Activated CD4-positive, alpha-beta memory T cell treated with anti-CD3 and anti-CD28 coated beads for 36 hours (primary cell): ENCODE results near the gene ARHGAP32. TPM values are rescaled to one million over a fixed set of nuclear protein-coding genes. Genes with fewer than 3 reads are reported as not detected.

Experiments
- CTCF ChIA-PET: fragments of 350-600 bp; sonication (Branson Sonifier 250); formaldehyde crosslinking; loops from one replicate; lab custom pipeline; 2021; ENCODE audit warnings: antibody characterized with exemption, inconsistent platforms; lab: Charles Lee
- POLR2A ChIA-PET: fragments of 350-600 bp; sonication (Branson Sonifier 250); formaldehyde crosslinking; loops from one replicate; lab custom pipeline; 2021; ENCODE audit warnings: antibody characterized with exemption; lab: Charles Lee
- DNase-seq: peaks from one replicate; pipeline ENCODE4 v3.0.0-alpha.2; 2020
- H3K27ac Mint-ChIP-seq: one replicate; pipeline ENCODE4 v1.8.0; 2021; ENCODE audit warnings: mixed read lengths
- H3K27me3 Mint-ChIP-seq: one replicate; pipeline ENCODE4 v1.8.0; 2021; ENCODE audit warnings: mixed read lengths
- H3K36me3 Mint-ChIP-seq: one replicate; pipeline ENCODE4 v1.8.0; 2021; ENCODE audit warnings: mixed read lengths
- H3K4me1 Mint-ChIP-seq: one replicate; pipeline ENCODE4 v1.8.0; 2021; ENCODE audit warnings: low read depth, mixed read lengths
- H3K4me3 Mint-ChIP-seq: one replicate; pipeline ENCODE4 v1.8.0; 2021; ENCODE audit warnings: mild to moderate bottlenecking, mixed read lengths
- H3K9me3 Mint-ChIP-seq: one replicate; pipeline ENCODE4 v1.8.0; 2021; ENCODE audit warnings: mixed read lengths
- intact Hi-C: fragments of 100-400 bp; cut with micrococcal nuclease; formaldehyde crosslinking; loops from one replicate; pipeline ENCODE4 v1.15.1; 2023
- total RNA-seq, 2 experiments: library from RNA; stranded (reverse); gene quantifications; one replicate each; pipeline ENCODE4 v1.2.3, GENCODE V29; 2021

Gene ARHGAP32
- total RNA-seq, 2 experiments from 2014 or later, result 3.7 to 4.3 TPM

DNA sequence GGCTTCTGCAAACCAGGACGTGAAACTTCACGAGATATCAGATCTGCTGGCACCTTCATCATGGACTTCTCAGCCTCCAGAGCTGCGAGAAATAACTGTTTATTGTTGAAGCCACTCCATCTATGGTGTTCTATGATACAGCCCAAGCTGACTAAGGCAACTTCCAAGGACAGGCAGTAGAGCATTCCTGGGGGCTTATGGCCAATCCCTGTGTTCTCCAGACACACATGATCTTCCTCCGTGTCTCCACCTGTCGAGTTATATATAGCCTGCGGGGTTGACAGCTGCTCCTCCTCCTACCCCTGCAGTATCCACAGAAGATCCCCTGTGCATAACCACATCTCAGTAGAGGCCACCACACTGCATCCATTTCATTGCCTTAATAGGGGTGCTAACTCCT lies 260.5 kb downstream of the ARHGAP32 start:
- no peak for DNase-seq
- no peak overlapping the region for H3K4me3 Mint-ChIP-seq
- H3K9me3 Mint-ChIP-seq, result no peaks in the 10 kb centered on the region
- intact Hi-C loops, result no loop called here
- CTCF ChIA-PET, result no interaction called here
- no peaks in the 10 kb centered on the region for H3K27me3 Mint-ChIP-seq
- H3K27ac Mint-ChIP-seq, result no peak overlapping the region
- H3K36me3 Mint-ChIP-seq, result no peaks in the 10 kb centered on the region
- POLR2A ChIA-PET, result no interaction called here
- H3K4me1 Mint-ChIP-seq, result peaks cover 10% of the 10 kb centered on the region

- POLR2A ChIA-PET, result no interaction called here
- DNase-seq, result no peak
- no peak overlapping the region for H3K4me3 Mint-ChIP-seq
- no peaks in the 10 kb centered on the region for H3K27me3 Mint-ChIP-seq
- peaks cover 10% of the 10 kb centered on the region for H3K4me1 Mint-ChIP-seq
- intact Hi-C loops, result no loop called here
- CTCF ChIA-PET, result no interaction called here
- H3K27ac Mint-ChIP-seq, result no peak overlapping the region
- H3K9me3 Mint-ChIP-seq, result no peaks in the 10 kb centered on the region
- no peaks in the 10 kb centered on the region for H3K36me3 Mint-ChIP-seq
Measured at GRCh38 chr11:128931066-128931465, 261.1 kb downstream of the ARHGAP32 start.

DNA sequence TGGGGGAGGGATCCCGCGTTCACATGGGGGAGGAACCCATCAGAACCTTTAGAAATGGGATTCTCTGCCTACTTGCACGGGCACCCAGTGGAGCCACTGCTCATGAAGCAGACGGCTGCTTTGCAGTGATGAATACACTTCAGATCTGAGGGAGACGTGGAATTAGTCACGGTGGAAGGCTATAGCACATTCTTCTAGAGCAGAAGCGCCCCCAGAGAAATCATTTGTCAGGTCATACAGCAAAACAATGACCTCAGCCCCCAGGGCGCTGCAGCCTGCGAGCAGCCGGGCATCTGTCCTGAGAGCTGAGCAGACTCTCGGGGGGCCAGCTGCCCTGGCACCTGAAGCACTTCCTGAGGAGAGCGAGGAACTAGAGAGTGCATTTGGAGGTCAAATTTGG lies 262.1 kb downstream of the ARHGAP32 start:
- H3K36me3 Mint-ChIP-seq, result no peaks in the 10 kb centered on the region
- POLR2A ChIA-PET, result no interaction called here
- H3K9me3 Mint-ChIP-seq, result no peaks in the 10 kb centered on the region
- peaks cover 10% of the 10 kb centered on the region for H3K4me1 Mint-ChIP-seq
- H3K4me3 Mint-ChIP-seq, result no peak overlapping the region
- H3K27ac Mint-ChIP-seq, result no peak overlapping the region
- intact Hi-C loops, result no loop called here
- CTCF ChIA-PET, result no interaction called here
- no peak for DNase-seq
- no peaks in the 10 kb centered on the region for H3K27me3 Mint-ChIP-seq

GRCh38 chr11:128929468-128929867 lies 262.7 kb downstream of the ARHGAP32 start:
- CTCF ChIA-PET, result interaction anchor here (1.8 kb wide), 1 partner anchor 23 kb away, joined by 6 read pairs; no protein-coding TSS in a partner anchor
- intact Hi-C loops, result no loop called here
- no peak overlapping the region for H3K4me3 Mint-ChIP-seq

GRCh38 chr11:128928400-128928799 lies 263.7 kb downstream of the ARHGAP32 start:
- Mint-ChIP-seq H3K9me3 (no peaks in the 10 kb centered on the region), H3K27me3 (no peaks in the 10 kb centered on the region), H3K27ac (no peak overlapping the region), H3K36me3 (no peaks in the 10 kb centered on the region), H3K4me3 (no peak overlapping the region), H3K4me1 (peaks cover 10% of the 10 kb centered on the region)
- DNase-seq, result peak; percentile 27
- POLR2A ChIA-PET, result no interaction called here
- intact Hi-C loops, result no loop called here
- CTCF ChIA-PET, result interaction anchor here (0.6 to 2.8 kb wide), 5 partner anchors 10 to 394 kb away, joined by 3 to 10 read pairs (median 6); no protein-coding TSS in a partner anchor

More at GRCh38 chr11:128929468-128929867, 262.7 kb downstream of the ARHGAP32 start:
- Mint-ChIP-seq H3K27ac (no peak overlapping the region), H3K27me3 (no peaks in the 10 kb centered on the region), H3K36me3 (no peaks in the 10 kb centered on the region), H3K9me3 (no peaks in the 10 kb centered on the region), H3K4me1 (peaks cover 10% of the 10 kb centered on the region)
- POLR2A ChIA-PET, result no interaction called here
- peak; percentile 30 for DNase-seq

DNA sequence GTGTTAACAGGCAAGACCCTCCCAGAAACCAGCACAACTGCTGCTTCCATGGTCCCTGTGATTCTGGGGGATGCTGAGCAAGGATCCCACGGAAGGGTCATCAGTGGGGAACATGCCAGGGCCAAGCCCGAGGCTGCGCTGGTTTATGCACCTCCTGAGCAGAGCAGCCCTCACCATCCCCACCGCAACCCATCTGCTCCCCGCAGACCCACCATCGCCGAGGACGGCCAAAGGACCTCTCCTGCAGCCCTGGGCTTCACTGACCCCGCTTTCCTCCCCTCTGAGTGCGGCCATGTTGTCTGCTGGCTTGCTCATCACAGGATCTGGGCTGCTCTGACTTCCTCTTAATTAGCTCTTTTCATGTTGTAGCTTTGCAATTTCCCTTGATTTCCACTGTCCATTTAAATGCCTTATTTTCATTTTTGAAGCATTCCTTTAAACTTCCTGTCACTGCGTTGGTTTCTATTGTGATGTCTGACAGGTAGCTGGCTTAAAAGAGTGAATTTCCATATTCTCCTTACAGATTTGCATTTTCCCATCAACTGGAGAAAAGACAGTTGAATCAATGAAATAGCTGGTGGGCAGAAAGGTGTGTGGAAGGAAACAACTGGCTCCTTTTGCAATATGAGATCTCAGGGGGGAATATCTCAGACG lies 264.3 kb downstream of the ARHGAP32 start:
- DNase-seq, result no peak
- H3K4me3 Mint-ChIP-seq, result no peak overlapping the region
- intact Hi-C loops, result no loop called here
- H3K9me3 Mint-ChIP-seq, result no peaks in the 10 kb centered on the region
- POLR2A ChIA-PET, result no interaction called here
- peaks cover 10% of the 10 kb centered on the region for H3K4me1 Mint-ChIP-seq
- no peaks in the 10 kb centered on the region for H3K27me3 Mint-ChIP-seq
- H3K27ac Mint-ChIP-seq, result no peak overlapping the region
- H3K36me3 Mint-ChIP-seq, result no peaks in the 10 kb centered on the region
- CTCF ChIA-PET, result interaction anchor here (0.6 to 2.8 kb wide), 5 partner anchors 9 to 394 kb away, joined by 3 to 10 read pairs (median 6); no protein-coding TSS in a partner anchor

- DNase-seq, result no peak
- intact Hi-C loops, result no loop called here
- H3K27ac Mint-ChIP-seq, result no peak overlapping the region
- H3K4me1 Mint-ChIP-seq, result peaks cover 10% of the 10 kb centered on the region
- no peaks in the 10 kb centered on the region for H3K9me3 Mint-ChIP-seq
- POLR2A ChIA-PET, result no interaction called here
- CTCF ChIA-PET, result interaction anchor here (2.8 kb wide), 1 partner anchor 29 kb away, joined by 10 read pairs; no protein-coding TSS in a partner anchor
- no peak overlapping the region for H3K4me3 Mint-ChIP-seq
- no peaks in the 10 kb centered on the region for H3K27me3 Mint-ChIP-seq
- no peaks in the 10 kb centered on the region for H3K36me3 Mint-ChIP-seq
Measured at GRCh38 chr11:128927108-128927461, 265.0 kb downstream of the ARHGAP32 start.

GRCh38 chr11:128926437-128927107 lies 265.6 kb downstream of the ARHGAP32 start:
- no peaks in the 10 kb centered on the region for H3K36me3 Mint-ChIP-seq
- no peak overlapping the region for H3K4me3 Mint-ChIP-seq
- DNase-seq, result no peak
- H3K4me1 Mint-ChIP-seq, result peaks cover 10% of the 10 kb centered on the region
- H3K9me3 Mint-ChIP-seq, result no peaks in the 10 kb centered on the region
- ChIA-PET POLR2A (no interaction called here), CTCF (interaction anchor here (1.0 to 2.8 kb wide), 2 partner anchors 30 kb away, joined by 3 to 10 read pairs; no protein-coding TSS in a partner anchor)
- no peaks in the 10 kb centered on the region for H3K27me3 Mint-ChIP-seq
- H3K27ac Mint-ChIP-seq, result no peak overlapping the region
- intact Hi-C loops, result no loop called here

DNA sequence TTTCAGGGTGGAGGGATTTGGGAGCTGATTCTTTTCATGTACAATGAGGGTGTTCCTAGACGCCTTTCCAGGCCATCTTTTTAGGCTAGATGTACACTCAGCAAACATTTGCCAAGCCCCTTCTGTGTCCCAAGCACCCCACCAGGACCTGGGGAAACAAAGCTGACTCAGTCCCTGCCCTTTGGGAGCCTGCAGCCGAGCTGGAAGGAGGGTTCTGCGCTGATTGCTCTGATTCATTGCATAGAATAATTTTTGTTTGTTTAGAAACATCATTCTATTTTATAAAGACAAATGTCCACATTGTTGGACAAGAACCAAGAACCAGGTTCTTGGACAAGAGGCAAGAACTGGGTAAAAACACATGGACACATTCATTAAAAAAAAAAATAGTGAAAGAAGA lies 266.1 kb downstream of the ARHGAP32 start:
- ChIA-PET CTCF (interaction anchor here (1.0 to 1.4 kb wide), 2 partner anchors 30 to 41 kb away, joined by 3 read pairs; no protein-coding TSS in a partner anchor), POLR2A (no interaction called here)
- intact Hi-C loops, result no loop called here
- Mint-ChIP-seq H3K4me3 (no peak overlapping the region), H3K9me3 (no peaks in the 10 kb centered on the region), H3K4me1 (peaks cover 10% of the 10 kb centered on the region), H3K27me3 (no peaks in the 10 kb centered on the region), H3K36me3 (no peaks in the 10 kb centered on the region), H3K27ac (no peak overlapping the region)
- DNase-seq, result no peak

DNA sequence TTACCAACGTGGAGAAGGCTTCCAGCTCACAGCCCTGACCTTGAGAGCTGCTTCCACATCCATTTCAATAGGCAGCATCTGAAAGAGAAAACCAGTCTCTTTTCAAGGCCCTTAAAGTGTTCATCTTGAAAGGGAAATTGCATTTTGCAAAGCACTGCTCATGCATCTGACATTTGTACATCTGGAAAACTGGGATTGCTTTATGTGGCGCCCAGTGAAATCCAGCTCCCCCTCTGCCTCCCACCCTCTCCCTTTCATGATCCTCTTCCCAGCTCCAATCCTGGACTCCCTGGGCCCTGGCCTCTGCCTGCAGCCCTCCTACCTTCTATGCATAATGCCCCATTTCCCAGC lies 266.9 kb downstream of the ARHGAP32 start:
- Mint-ChIP-seq H3K4me1 (peaks cover 10% of the 10 kb centered on the region), H3K27ac (no peak overlapping the region), H3K27me3 (peaks cover 2% of the 10 kb centered on the region), H3K36me3 (no peaks in the 10 kb centered on the region), H3K9me3 (no peaks in the 10 kb centered on the region), H3K4me3 (no peak overlapping the region)
- ChIA-PET CTCF (interaction anchor here (1.0 to 1.4 kb wide), 2 partner anchors 31 to 40 kb away, joined by 3 read pairs; no protein-coding TSS in a partner anchor), POLR2A (no interaction called here)
- intact Hi-C loops, result no loop called here
- no peak for DNase-seq

DNA sequence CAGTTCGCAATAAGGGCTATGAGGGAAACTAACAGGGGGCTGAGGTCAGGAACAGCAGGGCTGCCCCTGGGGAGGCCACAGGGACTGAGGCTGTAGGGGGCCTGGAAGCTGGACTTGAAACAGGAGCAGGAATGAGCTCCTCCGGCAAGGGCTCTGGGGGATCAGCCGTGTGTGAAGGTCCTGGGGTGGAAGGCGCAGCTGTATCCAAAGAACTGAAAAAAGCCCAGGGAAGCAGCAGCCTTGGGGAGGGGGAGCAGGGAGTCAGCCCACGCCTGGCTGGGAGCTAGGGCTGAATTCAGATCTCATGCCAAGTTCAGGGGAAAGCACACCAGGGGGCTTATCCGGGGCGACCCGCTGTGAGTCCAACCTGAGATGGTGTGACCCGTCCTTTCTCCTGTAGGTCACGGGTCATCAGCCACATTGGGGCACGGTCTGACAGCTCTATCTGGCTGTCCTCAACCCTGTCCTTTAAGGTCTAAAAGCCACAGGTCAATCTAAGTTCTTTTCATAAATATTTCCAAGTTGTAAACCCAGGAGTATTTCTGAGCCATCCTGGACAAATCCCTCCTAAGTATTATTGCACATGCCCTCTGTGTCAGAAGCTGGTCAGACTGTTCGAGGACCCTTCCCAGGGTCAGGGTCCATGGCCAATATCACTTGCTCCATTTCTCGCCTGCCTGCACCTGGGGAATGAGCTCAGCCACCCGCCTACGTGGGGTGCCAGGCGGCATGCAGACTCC lies 267.4 kb downstream of the ARHGAP32 start:
- no peak overlapping the region for H3K4me3 Mint-ChIP-seq
- CTCF ChIA-PET, result interaction anchor here (1.4 kb wide), 1 partner anchor 39 kb away, joined by 3 read pairs; no protein-coding TSS in a partner anchor
- intact Hi-C loops, result no loop called here
- no peaks in the 10 kb centered on the region for H3K36me3 Mint-ChIP-seq
- POLR2A ChIA-PET, result no interaction called here
- H3K4me1 Mint-ChIP-seq, result peaks cover 10% of the 10 kb centered on the region
- H3K27me3 Mint-ChIP-seq, result peaks cover 3% of the 10 kb centered on the region
- DNase-seq, result no peak
- H3K9me3 Mint-ChIP-seq, result no peaks in the 10 kb centered on the region
- no peak overlapping the region for H3K27ac Mint-ChIP-seq

DNA sequence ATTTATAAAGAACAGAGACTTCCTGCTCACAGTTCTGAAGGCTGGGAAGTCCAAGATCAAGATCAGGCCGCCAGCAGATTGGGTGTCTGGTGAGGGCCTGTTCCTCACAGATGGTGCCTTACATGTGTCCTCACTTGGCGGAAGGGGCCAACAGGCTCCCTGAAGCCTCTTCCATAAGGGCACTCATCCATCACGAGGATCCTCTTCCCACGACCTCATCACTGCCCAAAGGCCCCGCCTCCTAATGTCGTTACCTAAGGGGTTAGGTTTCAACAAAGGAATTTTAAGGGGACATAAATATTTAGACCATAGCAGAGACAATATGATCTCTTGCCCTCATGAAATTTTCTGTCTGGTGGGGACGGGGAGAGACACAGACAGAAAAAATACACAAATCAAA lies 268.0 kb downstream of the ARHGAP32 start:
- H3K27me3 Mint-ChIP-seq, result peaks cover 3% of the 10 kb centered on the region
- H3K27ac Mint-ChIP-seq, result no peak overlapping the region
- H3K4me1 Mint-ChIP-seq, result peaks cover 7% of the 10 kb centered on the region
- no peak overlapping the region for H3K4me3 Mint-ChIP-seq
- POLR2A ChIA-PET, result no interaction called here
- H3K36me3 Mint-ChIP-seq, result no peaks in the 10 kb centered on the region
- intact Hi-C loops, result no loop called here
- CTCF ChIA-PET, result no interaction called here
- DNase-seq, result no peak
- H3K9me3 Mint-ChIP-seq, result no peaks in the 10 kb centered on the region
